Activated CD4-positive, alpha-beta memory T cell treated with anti-CD3 and anti-CD28 coated beads, Interleukin-2, amount 10 ng/mL, durations not matched to agents 7 days and 5 days (primary cell): ENCODE results near the gene RALGAPB. TPM values are rescaled to one million over a fixed set of nuclear protein-coding genes. Genes with fewer than 3 reads are reported as not detected.
"Not testable (repeated sequence)": the region's sequence is repeated elsewhere in the genome, so short reads cannot be mapped to it uniquely, and the experiment has no call there.

Source experiments
- CTCF ChIA-PET: fragments of 350-600 bp; sonication (Branson Sonifier 250); formaldehyde crosslinking; loops from one replicate; lab custom pipeline; 2021; ENCODE audit warnings: antibody characterized with exemption, inconsistent platforms; lab: Charles Lee
- POLR2A ChIA-PET: fragments of 350-600 bp; sonication (Branson Sonifier 250); formaldehyde crosslinking; loops from one replicate; lab custom pipeline; 2021; ENCODE audit warnings: antibody characterized with exemption; lab: Charles Lee
- DNase-seq: peaks from one replicate; pipeline ENCODE4 v3.0.0-alpha.2; 2020
- H3K27ac Mint-ChIP-seq: one replicate; pipeline ENCODE4 v1.8.0; 2021; ENCODE audit warnings: mild to moderate bottlenecking, mixed read lengths
- H3K27me3 Mint-ChIP-seq: one replicate; pipeline ENCODE4 v1.8.0; 2021; ENCODE audit warnings: mixed read lengths
- H3K36me3 Mint-ChIP-seq: one replicate; pipeline ENCODE4 v1.8.0; 2021; ENCODE audit warnings: low read depth, mixed read lengths
- H3K4me1 Mint-ChIP-seq: one replicate; pipeline ENCODE4 v1.8.0; 2021; ENCODE audit warnings: mixed read lengths
- H3K4me3 Mint-ChIP-seq: one replicate; pipeline ENCODE4 v1.8.0; 2021; ENCODE audit warnings: mild to moderate bottlenecking, mixed read lengths
- H3K9me3 Mint-ChIP-seq: one replicate; pipeline ENCODE4 v1.8.0; 2021; ENCODE audit warnings: mixed read lengths
- total RNA-seq, 2 experiments: library from RNA; stranded (reverse); gene quantifications; one replicate each; pipeline ENCODE4 v1.2.3, GENCODE V29; 2021

RALGAPB gene
- total RNA-seq, 2 experiments from 2014 or later = 30.5 to 31.3 TPM

DNA sequence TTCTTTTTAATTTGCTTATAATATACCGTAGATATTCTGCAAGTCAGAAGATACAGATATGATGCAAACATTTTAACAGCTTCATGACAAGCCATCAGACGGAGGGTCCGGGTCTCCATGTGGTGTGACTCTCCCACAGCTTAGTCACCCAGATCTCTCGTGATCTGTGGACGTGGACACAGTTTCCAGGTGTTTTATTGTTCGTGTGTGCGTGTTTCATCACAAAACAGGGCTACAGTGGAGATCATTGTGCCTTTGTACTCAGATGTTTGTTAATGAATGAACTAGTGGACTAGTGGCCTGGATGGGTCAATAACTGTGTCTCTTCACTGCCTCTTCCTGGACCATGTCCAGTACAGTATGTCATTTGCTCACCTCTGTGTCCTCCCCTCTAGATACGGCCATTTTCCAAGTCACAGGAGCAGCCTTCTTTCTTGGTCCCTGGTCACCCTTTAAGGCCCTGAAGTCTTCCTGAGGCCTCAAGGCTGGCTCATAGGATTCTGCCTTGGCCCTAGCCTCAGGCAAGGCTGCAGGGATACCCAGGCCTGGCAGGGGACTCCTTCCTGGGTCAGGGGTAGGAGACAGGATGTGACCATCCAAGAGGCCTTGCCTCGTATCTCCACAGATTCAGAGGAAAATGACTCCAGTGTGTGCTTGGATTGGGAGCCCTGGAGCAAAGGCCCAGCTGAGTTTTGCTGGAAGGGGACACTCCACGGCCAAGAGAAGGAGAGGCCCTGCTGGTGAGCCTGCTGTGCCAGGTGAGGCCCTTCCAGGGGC lies 112.9 kb downstream of the RALGAPB start:
- ChIA-PET POLR2A (no interaction called here), CTCF (no interaction called here)
- no peaks in the 10 kb centered on the region for H3K9me3 Mint-ChIP-seq
- H3K27me3 Mint-ChIP-seq = peaks cover 5% of the 10 kb centered on the region
- no peaks in the 10 kb centered on the region for H3K4me1 Mint-ChIP-seq
- H3K27ac Mint-ChIP-seq = no peak overlapping the region
- DNase-seq = no peak
- no peak overlapping the region for H3K4me3 Mint-ChIP-seq
- H3K36me3 Mint-ChIP-seq = no peaks in the 10 kb centered on the region

- DNase-seq = no peak
- no peaks in the 10 kb centered on the region for H3K9me3 Mint-ChIP-seq
- ChIA-PET POLR2A (no interaction called here), CTCF (no interaction called here)
- H3K4me1 Mint-ChIP-seq = no peaks in the 10 kb centered on the region
- no peak overlapping the region for H3K27ac Mint-ChIP-seq
- H3K36me3 Mint-ChIP-seq = no peaks in the 10 kb centered on the region
- H3K4me3 Mint-ChIP-seq = no peak overlapping the region
- H3K27me3 Mint-ChIP-seq = peaks cover 5% of the 10 kb centered on the region
These were observed 113.5 kb downstream of the RALGAPB start for GRCh38 chr20:38586181-38586525.

GRCh38 chr20:38588303-38588702 lies 115.7 kb downstream of the RALGAPB start:
- H3K4me3 Mint-ChIP-seq = no peak overlapping the region
- no peaks in the 10 kb centered on the region for H3K9me3 Mint-ChIP-seq
- no peaks in the 10 kb centered on the region for H3K4me1 Mint-ChIP-seq
- H3K27ac Mint-ChIP-seq = no peak overlapping the region
- DNase-seq = no peak
- H3K27me3 Mint-ChIP-seq = peaks cover 5% of the 10 kb centered on the region
- H3K36me3 Mint-ChIP-seq = no peaks in the 10 kb centered on the region
- POLR2A ChIA-PET = no interaction called here
- CTCF ChIA-PET = no interaction called here

DNA sequence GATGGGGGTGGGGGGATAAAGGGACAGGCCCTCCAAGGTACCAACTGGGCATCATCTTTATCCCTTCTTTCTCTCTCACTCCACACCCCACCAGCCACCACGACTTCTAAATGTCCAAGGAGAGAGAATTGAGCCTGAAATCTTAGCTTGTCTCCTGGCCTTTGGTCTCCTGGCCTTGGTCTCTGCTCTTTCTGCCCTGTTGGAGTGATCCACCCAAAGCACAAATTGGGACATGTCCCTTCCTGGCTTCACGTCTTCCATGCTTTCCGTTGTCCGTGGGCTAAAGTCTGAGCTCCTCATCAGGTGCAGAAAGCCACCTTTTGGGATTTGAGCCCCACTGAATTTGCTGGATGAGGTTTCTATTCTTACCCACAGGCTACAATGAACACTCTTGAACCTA lies 116.7 kb downstream of the RALGAPB start:
- Mint-ChIP-seq H3K27me3 (peaks cover 5% of the 10 kb centered on the region), H3K27ac (no peak overlapping the region), H3K4me1 (no peaks in the 10 kb centered on the region), H3K9me3 (no peaks in the 10 kb centered on the region), H3K4me3 (no peak overlapping the region), H3K36me3 (no peaks in the 10 kb centered on the region)
- POLR2A ChIA-PET = no interaction called here
- DNase-seq = no peak
- CTCF ChIA-PET = no interaction called here

GRCh38 chr20:38589967-38590675 lies 117.5 kb downstream of the RALGAPB start:
- H3K36me3 Mint-ChIP-seq = no peaks in the 10 kb centered on the region
- CTCF ChIA-PET = no interaction called here
- POLR2A ChIA-PET = no interaction called here

GRCh38 chr20:38590676-38591473 lies 118.2 kb downstream of the RALGAPB start:
- POLR2A ChIA-PET = no interaction called here
- no peak overlapping the region for H3K27ac Mint-ChIP-seq
- no peaks in the 10 kb centered on the region for H3K9me3 Mint-ChIP-seq
- H3K27me3 Mint-ChIP-seq = peaks cover 4% of the 10 kb centered on the region
- CTCF ChIA-PET = no interaction called here
- no peaks in the 10 kb centered on the region for H3K4me1 Mint-ChIP-seq
- no peaks in the 10 kb centered on the region for H3K36me3 Mint-ChIP-seq
- DNase-seq = no peak
- no peak overlapping the region for H3K4me3 Mint-ChIP-seq

More at GRCh38 chr20:38589967-38590675, 117.5 kb downstream of the RALGAPB start:
- H3K4me3 Mint-ChIP-seq = no peak overlapping the region
- no peaks in the 10 kb centered on the region for H3K4me1 Mint-ChIP-seq
- DNase-seq = no peak
- no peaks in the 10 kb centered on the region for H3K9me3 Mint-ChIP-seq
- peaks cover 4% of the 10 kb centered on the region for H3K27me3 Mint-ChIP-seq
- H3K27ac Mint-ChIP-seq = no peak overlapping the region

DNA sequence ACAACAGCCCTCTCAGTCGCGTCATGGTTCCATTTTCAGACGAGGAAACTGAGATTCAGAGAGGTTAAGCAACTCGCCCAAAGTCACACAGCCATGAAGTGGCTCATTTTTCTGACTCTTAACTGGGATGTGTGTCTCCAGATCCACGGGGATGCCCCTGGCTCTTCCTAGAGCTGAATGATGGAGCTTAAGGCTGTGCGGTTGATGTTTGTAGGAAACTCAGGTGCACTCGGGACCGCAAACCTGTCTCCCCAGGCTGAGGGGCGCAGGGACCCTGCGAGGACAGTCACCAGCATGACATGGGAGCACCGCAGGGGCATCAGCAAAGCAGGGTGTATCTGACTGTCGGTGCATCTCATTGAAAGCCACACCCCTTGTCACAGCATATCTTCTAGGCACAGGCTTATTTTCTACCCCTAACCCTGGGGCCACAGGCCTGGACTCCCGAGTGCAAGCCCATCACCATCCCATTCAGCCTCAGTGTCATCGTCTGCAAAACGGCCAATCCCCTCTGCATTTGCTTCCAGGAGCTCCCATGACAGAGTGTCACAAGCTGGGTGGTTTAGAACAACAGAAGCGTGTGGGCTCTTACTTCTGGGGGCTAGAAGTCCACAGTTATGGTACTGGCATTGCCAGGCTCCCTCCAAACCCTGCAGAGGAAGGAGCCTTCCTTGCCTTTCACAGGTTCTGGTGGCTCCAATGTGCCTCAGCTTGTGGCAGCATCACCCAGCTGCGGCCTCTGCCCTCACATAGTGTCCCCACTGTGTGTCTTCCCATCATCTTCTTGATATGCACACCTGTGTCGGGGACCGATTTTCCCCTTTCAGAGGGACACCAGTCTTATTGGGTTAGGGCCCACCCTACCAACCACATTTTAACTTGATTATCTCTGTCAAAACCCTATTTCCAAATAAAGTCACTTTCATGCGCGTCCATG lies 119.1 kb downstream of the RALGAPB start:
- H3K36me3 Mint-ChIP-seq = no peaks in the 10 kb centered on the region
- H3K27ac Mint-ChIP-seq = no peak overlapping the region
- no peaks in the 10 kb centered on the region for H3K4me1 Mint-ChIP-seq
- no peak overlapping the region for H3K4me3 Mint-ChIP-seq
- H3K27me3 Mint-ChIP-seq = peaks cover 6% of the 10 kb centered on the region
- no peak for DNase-seq
- CTCF ChIA-PET = interaction anchor here (0.6 kb wide), 1 partner anchor 1534 kb away, joined by 5 read pairs; no protein-coding TSS in a partner anchor
- POLR2A ChIA-PET = no interaction called here
- no peaks in the 10 kb centered on the region for H3K9me3 Mint-ChIP-seq

GRCh38 chr20:38592411-38592790 lies 119.8 kb downstream of the RALGAPB start:
- CTCF ChIA-PET = interaction anchor here (0.6 kb wide), 1 partner anchor 1534 kb away, joined by 5 read pairs; no protein-coding TSS in a partner anchor
- POLR2A ChIA-PET, H3K9me3 Mint-ChIP-seq, H3K27me3 Mint-ChIP-seq, H3K36me3 Mint-ChIP-seq, H3K4me1 Mint-ChIP-seq, H3K4me3 Mint-ChIP-seq, DNase-seq, H3K27ac Mint-ChIP-seq: not testable (repeated sequence)

DNA sequence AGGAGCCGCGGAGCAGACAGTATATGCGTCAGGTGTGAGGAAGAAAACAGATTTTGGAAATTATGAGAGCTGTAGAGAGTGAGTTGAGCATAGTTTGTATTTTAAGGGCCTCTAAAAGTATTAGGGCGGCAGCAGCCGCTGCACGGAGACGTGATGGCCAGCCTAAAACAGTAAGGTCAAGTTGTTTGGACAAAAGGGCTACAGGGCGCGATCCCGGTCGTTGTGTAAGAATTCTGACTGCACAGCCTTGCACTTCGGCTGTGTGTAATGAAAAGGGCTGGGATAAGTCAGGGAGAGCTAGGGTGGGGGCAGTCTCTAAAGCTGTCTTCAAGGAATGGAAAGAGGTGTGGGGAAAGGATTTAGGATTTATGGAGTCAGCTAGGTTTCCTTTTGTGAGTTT lies 121.6 kb downstream of the RALGAPB start:
- CTCF ChIA-PET, POLR2A ChIA-PET, H3K4me1 Mint-ChIP-seq, H3K9me3 Mint-ChIP-seq, DNase-seq, H3K4me3 Mint-ChIP-seq, H3K27ac Mint-ChIP-seq, H3K36me3 Mint-ChIP-seq: not testable (repeated sequence)
- peaks cover 18% of the 10 kb centered on the region for H3K27me3 Mint-ChIP-seq

DNA sequence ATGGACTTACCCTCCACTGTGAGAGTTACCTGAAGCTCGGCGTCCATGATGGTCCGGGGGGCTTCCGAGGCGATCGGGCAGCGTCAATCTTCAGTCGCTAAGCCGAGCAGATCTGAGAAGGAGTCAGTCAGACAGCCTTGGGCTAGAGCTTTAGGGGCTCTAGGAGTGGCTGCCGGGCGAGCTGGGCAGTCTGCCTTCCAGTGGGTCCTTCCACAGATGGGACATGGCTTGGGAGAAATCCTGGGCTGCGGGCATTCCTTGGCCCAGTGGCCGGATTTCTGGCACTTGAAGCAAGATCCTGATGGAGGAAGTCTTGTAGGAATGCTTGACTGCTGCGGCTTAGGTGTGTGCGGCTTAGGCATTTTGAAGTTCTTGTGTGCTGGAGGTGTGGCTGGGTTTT lies 123.2 kb downstream of the RALGAPB start:
- H3K36me3 Mint-ChIP-seq, H3K9me3 Mint-ChIP-seq, H3K4me1 Mint-ChIP-seq, DNase-seq, POLR2A ChIA-PET, H3K27ac Mint-ChIP-seq, CTCF ChIA-PET, H3K4me3 Mint-ChIP-seq: not testable (repeated sequence)
- peaks cover 25% of the 10 kb centered on the region for H3K27me3 Mint-ChIP-seq

DNA sequence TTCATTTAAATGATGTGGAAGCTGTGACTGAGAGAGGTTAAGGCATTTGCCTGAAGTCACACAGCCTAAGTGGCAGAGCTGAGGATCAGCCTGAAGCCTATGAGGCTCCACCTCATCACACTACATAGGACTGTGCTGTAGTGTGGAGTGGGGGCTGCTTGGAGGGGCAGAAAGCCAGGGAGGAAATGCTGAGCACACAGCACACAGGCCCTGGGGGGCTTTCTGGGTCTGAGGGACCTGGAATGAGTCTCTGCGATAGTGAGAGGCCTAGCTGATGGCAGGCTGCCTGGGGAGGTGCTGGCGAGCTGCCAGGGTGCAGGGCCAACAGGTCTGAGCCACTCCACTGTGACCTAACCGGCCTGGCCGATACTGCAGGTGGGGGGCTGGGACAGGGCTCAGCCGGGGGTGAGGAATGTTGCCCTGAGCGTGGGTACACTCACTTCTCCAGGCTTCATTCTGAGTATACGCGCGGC lies 126.8 kb downstream of the RALGAPB start:
- Mint-ChIP-seq H3K36me3 (no peaks in the 10 kb centered on the region), H3K27me3 (peaks cover 51% of the 10 kb centered on the region), H3K4me1 (peaks cover 7% of the 10 kb centered on the region), H3K4me3 (no peak overlapping the region), H3K9me3 (no peaks in the 10 kb centered on the region), H3K27ac (no peak overlapping the region)
- POLR2A ChIA-PET = interaction anchor here (1.1 kb wide), 1 partner anchor 18 kb away, joined by 3 read pairs; the partner anchor contains the start of gene ADIG
- CTCF ChIA-PET = interaction anchor here (0.6 kb wide), 1 partner anchor 37 kb away, joined by 3 read pairs; no protein-coding TSS in a partner anchor
- DNase-seq = no peak

DNA sequence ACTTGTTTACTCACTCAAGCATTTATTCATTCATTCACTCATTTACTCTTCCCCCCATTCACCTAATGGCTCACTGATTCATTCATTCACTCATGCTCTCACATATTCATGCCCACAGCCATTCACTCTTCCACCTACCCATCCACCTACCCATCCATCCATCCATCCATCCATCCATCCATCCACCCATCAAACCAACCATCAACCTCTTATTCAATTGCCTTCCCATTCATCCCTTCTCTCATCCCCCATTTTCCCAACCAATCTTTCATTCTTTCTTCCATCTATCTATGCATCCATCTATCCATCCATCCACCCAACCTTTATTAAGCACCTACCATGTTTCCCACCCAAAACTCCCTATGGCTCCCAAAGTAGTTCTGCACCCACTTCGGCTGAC lies 127.4 kb downstream of the RALGAPB start:
- H3K27ac Mint-ChIP-seq = no peak overlapping the region
- H3K27me3 Mint-ChIP-seq = peaks cover 54% of the 10 kb centered on the region
- no peaks in the 10 kb centered on the region for H3K9me3 Mint-ChIP-seq
- ChIA-PET CTCF (no interaction called here), POLR2A (interaction anchor here (1.1 kb wide), 1 partner anchor 19 kb away, joined by 3 read pairs; the partner anchor contains the start of gene ADIG)
- DNase-seq = no peak
- H3K4me1 Mint-ChIP-seq = peaks cover 7% of the 10 kb centered on the region
- no peak overlapping the region for H3K4me3 Mint-ChIP-seq
- no peaks in the 10 kb centered on the region for H3K36me3 Mint-ChIP-seq
